ENCODE measurements around the gene AVPR2. TPM values are rescaled to one million over a fixed set of nuclear protein-coding genes. Genes with fewer than 3 reads are reported as not detected.

AVPR2 gene
- total and polyA plus RNA-seq, 2 donors (not counting 1 experiment from before 2014, with no cell fraction given): 0.12 TPM; not detected in 1

DNA sequence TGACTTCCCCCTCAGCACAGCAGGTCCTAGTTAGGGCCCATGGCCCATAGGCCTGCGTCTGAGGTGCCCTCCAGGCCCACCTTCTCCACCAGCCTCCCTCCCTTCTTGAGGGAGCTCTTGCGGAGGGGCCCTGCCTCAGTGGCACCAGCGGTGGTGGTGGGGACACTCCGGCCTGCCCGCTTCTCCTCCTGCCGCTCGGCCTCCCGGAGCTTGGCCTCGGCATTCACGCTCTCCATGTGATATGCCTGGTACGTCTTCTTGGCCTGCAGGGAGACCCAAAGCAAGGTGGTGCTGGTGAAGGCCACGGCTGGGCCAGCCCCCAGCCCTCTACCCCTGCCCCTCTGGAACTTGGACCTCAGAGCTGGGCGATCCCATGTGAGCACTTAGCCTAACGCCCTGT is 16.1 kb downstream of the AVPR2 start:
- Histone ChIP-seq H3K9me3 (ENCODE audit: control extremely low read depth in 1 of 3, control insufficient read depth in 2 of 3, insufficient read depth in 1 of 3, low read length in 2 of 3) (no peaks in the 10 kb centered on the region), H3K4me2 (replicated peaks; ENCODE audit: low read depth, low read length, poor library complexity, severe bottlenecking) (no peak overlapping the region), H3K27me3 (replicated peaks in 1 of 4; ENCODE audit: control extremely low read depth in 1 of 4, control insufficient read depth in 3 of 4, insufficient read depth in 4 of 4, low read length in 3 of 4) (no peaks in the 10 kb centered on the region), H3K27ac (ENCODE audit: low read length in 2 of 2) (no peak overlapping the region), H4K20me1 (ENCODE audit: control insufficient read depth, insufficient read depth, low read length, poor library complexity, severe bottlenecking) (peaks cover 50% of the 10 kb centered on the region), H3K36me3 (replicated peaks in 1 of 2; ENCODE audit: control extremely low read depth in 1 of 2, control insufficient read depth in 1 of 2, extremely low read depth in 1 of 2, insufficient read depth in 2 of 2, low read length in 1 of 2) (peaks cover 0 to 36% of the 10 kb centered on the region in 2 experiments), H3K4me3 (ENCODE audit: control extremely low read depth in 1 of 5, extremely low read depth in 1 of 5, insufficient read depth in 1 of 5, low read depth in 2 of 5, low read length in 4 of 5) (no peak overlapping the region), H3K9ac (ENCODE audit: low read length) (no peak overlapping the region), H3K4me1 (ENCODE audit: control insufficient read depth in 2 of 2, insufficient read depth in 2 of 2, low read length in 2 of 2) (peaks cover 26 to 40% of the 10 kb centered on the region in 2 donors), H2AFZ (ENCODE audit: insufficient read depth, low read depth, low read length, poor library complexity, severe bottlenecking) (no peak overlapping the region), H3K79me2 (ENCODE audit: control insufficient read depth, insufficient read depth, low read length) (peaks cover 48% of the 10 kb centered on the region)
- no peak for ATAC-seq (ENCODE audit: low read depth)
- no peak for TF ChIP-seq EZH2 (IDR thresholded peaks at IDR 0.05; ENCODE audit: borderline replicate concordance, insufficient read depth, low read depth, low read length, poor library complexity, severe bottlenecking)
- TF ChIP-seq, protein P1, sequence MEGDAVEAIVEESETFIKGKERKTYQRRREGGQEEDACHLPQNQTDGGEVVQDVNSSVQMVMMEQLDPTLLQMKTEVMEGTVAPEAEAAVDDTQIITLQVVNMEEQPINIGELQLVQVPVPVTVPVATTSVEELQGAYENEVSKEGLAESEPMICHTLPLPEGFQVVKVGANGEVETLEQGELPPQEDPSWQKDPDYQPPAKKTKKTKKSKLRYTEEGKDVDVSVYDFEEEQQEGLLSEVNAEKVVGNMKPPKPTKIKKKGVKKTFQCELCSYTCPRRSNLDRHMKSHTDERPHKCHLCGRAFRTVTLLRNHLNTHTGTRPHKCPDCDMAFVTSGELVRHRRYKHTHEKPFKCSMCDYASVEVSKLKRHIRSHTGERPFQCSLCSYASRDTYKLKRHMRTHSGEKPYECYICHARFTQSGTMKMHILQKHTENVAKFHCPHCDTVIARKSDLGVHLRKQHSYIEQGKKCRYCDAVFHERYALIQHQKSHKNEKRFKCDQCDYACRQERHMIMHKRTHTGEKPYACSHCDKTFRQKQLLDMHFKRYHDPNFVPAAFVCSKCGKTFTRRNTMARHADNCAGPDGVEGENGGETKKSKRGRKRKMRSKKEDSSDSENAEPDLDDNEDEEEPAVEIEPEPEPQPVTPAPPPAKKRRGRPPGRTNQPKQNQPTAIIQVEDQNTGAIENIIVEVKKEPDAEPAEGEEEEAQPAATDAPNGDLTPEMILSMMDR (IDR thresholded peaks at IDR 0.05): no peak
- intact Hi-C loops (cut with micrococcal nuclease): no loop called here
- Mint-ChIP-seq H3K4me3 (no peak overlapping the region), H3K4me1 (peaks cover 31% of the 10 kb centered on the region), H3K27me3 (no peaks in the 10 kb centered on the region), H3K9me3 (ENCODE audit: insufficient read depth) (no peaks in the 10 kb centered on the region), H3K27ac (no peak overlapping the region)
- DNase-seq: no peak
- CTCF ChIA-PET: interaction anchor here (13.1 kb wide), 1 partner anchor 26 kb away, joined by 325 read pairs; the partner anchor contains the start of gene RENBP
- WGBS (ENCODE audit: insufficient coverage): 100% methylated on average over 11 of the region's 14 CpGs
- POLR2A ChIA-PET: interaction anchor here (0.6 to 1.1 kb wide), 2 partner anchors 26 to 207 kb away, joined by 4 read pairs; no protein-coding TSS in a partner anchor

DNA sequence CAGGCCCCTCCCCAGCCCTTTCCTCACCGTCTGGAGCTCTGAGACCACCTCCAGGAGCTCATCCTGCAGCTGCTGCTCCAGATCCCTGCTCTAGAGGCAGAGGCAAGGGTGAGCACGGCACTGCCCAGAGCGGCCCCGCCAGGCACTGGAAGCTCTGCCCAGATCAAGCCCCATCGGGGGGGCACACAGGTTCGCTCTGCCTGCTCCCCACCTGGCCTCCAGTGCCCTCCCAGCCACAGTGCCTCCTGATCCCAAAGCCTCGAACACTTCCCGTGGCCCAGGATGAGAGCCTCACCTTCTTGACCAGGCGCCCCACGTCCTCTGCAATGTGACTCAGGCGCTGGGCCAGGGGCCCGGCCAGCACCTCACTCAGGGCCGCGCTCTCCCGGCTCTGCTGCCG is 16.6 kb downstream of the AVPR2 start:
- Mint-ChIP-seq H3K9me3 (ENCODE audit: insufficient read depth) (no peaks in the 10 kb centered on the region), H3K4me3 (no peak overlapping the region), H3K27ac (no peak overlapping the region), H3K27me3 (no peaks in the 10 kb centered on the region), H3K4me1 (peaks cover 33% of the 10 kb centered on the region)
- Histone ChIP-seq H3K27ac (ENCODE audit: low read length in 2 of 2) (no peak overlapping the region), H3K36me3 (replicated peaks in 1 of 2; ENCODE audit: control extremely low read depth in 1 of 2, control insufficient read depth in 1 of 2, extremely low read depth in 1 of 2, insufficient read depth in 2 of 2, low read length in 1 of 2) (peaks cover 0 to 34% of the 10 kb centered on the region in 2 experiments), H3K4me3 (ENCODE audit: control extremely low read depth in 1 of 5, extremely low read depth in 1 of 5, insufficient read depth in 1 of 5, low read depth in 2 of 5, low read length in 4 of 5) (no peak overlapping the region), H3K4me2 (replicated peaks; ENCODE audit: low read depth, low read length, poor library complexity, severe bottlenecking) (no peak overlapping the region), H3K27me3 (replicated peaks in 1 of 4; ENCODE audit: control extremely low read depth in 1 of 4, control insufficient read depth in 3 of 4, insufficient read depth in 4 of 4, low read length in 3 of 4) (no peaks in the 10 kb centered on the region), H3K9me3 (ENCODE audit: control extremely low read depth in 1 of 3, control insufficient read depth in 2 of 3, insufficient read depth in 1 of 3, low read length in 2 of 3) (no peaks in the 10 kb centered on the region), H3K9ac (ENCODE audit: low read length) (no peak overlapping the region), H2AFZ (ENCODE audit: insufficient read depth, low read depth, low read length, poor library complexity, severe bottlenecking) (no peak overlapping the region), H3K4me1 (ENCODE audit: control insufficient read depth in 2 of 2, insufficient read depth in 2 of 2, low read length in 2 of 2) (peaks cover 29 to 40% of the 10 kb centered on the region in 2 donors), H3K79me2 (ENCODE audit: control insufficient read depth, insufficient read depth, low read length) (peaks cover 44% of the 10 kb centered on the region), H4K20me1 (ENCODE audit: control insufficient read depth, insufficient read depth, low read length, poor library complexity, severe bottlenecking) (peaks cover 48% of the 10 kb centered on the region)
- no peak for TF ChIP-seq EZH2 (IDR thresholded peaks at IDR 0.05; ENCODE audit: borderline replicate concordance, insufficient read depth, low read depth, low read length, poor library complexity, severe bottlenecking)
- TF ChIP-seq, protein P1 (IDR thresholded peaks at IDR 0.05): no peak
- CTCF ChIA-PET: interaction anchor here (13.1 kb wide), 1 partner anchor 25 kb away, joined by 325 read pairs; the partner anchor contains the start of gene RENBP
- intact Hi-C loops (cut with micrococcal nuclease): no loop called here
- no peak for DNase-seq
- POLR2A ChIA-PET: interaction anchor here (0.6 to 1.1 kb wide), 2 partner anchors 26 to 208 kb away, joined by 4 read pairs; no protein-coding TSS in a partner anchor
- 100% methylated on average over 8 of the region's 16 CpGs for WGBS (ENCODE audit: insufficient coverage)
- no peak for ATAC-seq (ENCODE audit: low read depth)
